Measurements from ENCODE around the gene S100A14.

DNA sequence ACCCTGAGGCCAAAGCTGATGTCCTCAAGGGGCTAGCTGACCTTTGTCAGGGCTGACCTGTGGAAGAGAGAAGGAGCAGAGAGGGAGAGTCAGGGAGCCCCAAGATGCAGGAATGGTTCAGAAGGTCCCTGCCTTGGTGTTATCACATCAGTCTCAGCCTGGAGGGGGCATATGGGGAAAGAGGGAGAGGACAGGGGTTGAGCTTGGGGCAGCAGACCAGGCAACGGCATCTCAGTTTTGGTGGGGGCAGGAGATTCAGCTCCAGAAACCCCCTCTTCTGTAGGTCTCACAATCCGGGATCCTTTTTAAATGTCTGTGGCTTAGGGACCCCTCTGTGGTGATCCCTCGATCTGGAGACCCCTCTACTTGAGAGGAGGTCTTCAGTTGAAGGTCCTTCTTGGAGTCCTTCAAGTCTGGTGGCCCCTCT is 10.4 kb upstream of the S100A14 start:
- no peak for TF ChIP-seq SPI1 (IDR thresholded peaks at IDR 0.05; ENCODE audit: low read depth, low read length)
- TF ChIP-seq POLR2A (IDR thresholded peaks at IDR 0.05; ENCODE audit: low read depth, low read length), result no peak
- TF ChIP-seq POLR2AphosphoS5 (IDR thresholded peaks at IDR 0.05; ENCODE audit: low read depth, low read length), result no peak

Data from GM12891 (cell line).